Stimulated activated CD4-positive, alpha-beta T cell treated with anti-CD3 and anti-CD28 coated beads, Interleukin-1b, Interleukin-23, amount 100 ng/mL, for 48 hours (primary cell): ENCODE data around the gene SIRT7.
A peak's percentile ranks its signal among the peaks of the same experiment; 100 is the strongest.

Experiments
- DNase-seq: peaks from one replicate; pipeline ENCODE4 v3.0.0-alpha.2; 2020

SIRT7 gene

DNA sequence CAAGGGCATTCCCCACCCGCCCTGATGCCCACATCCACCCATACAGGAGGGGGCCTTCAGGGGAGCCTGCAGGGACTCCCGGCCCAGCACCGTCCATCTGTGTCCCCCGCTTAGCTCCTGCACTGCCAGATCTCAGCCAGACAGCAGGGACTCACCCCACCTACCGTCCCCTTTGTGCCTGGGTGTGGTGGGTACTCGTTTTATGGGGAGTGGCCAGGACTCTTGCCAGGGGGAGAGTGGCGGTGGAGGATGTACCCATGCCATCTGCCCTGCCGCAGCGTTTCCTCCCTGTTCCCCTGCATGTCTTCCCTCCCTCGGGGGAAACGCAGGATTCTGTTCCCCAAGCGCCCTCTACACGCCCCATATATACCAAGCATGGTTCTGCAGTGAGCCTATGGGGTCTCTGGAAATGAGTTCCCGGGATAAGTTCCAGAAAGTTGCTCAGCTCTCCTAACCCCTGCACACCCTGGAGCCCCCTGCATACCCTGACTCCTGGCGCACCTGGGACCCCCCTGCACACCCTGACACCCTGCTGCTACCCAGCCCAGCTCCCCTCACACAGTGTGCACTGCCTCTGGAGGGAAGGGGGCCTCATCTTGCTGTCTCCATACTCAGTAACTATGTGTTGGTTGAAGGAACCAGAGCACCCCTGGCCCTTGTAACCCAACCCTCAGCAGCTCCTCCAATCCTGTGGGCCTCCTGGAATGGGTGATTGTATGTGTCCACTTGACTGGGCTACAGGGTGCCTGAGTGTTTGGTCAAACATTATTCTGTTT, 13.8 kb upstream of the SIRT7 start:
- DNase-seq: no peak

GRCh38 chr17:81931189-81931556, 13.2 kb upstream of the SIRT7 start:
- DNase-seq: no peak

GRCh38 chr17:81930142-81931125, 12.5 kb upstream of the SIRT7 start:
- DNase-seq: no peak

DNA sequence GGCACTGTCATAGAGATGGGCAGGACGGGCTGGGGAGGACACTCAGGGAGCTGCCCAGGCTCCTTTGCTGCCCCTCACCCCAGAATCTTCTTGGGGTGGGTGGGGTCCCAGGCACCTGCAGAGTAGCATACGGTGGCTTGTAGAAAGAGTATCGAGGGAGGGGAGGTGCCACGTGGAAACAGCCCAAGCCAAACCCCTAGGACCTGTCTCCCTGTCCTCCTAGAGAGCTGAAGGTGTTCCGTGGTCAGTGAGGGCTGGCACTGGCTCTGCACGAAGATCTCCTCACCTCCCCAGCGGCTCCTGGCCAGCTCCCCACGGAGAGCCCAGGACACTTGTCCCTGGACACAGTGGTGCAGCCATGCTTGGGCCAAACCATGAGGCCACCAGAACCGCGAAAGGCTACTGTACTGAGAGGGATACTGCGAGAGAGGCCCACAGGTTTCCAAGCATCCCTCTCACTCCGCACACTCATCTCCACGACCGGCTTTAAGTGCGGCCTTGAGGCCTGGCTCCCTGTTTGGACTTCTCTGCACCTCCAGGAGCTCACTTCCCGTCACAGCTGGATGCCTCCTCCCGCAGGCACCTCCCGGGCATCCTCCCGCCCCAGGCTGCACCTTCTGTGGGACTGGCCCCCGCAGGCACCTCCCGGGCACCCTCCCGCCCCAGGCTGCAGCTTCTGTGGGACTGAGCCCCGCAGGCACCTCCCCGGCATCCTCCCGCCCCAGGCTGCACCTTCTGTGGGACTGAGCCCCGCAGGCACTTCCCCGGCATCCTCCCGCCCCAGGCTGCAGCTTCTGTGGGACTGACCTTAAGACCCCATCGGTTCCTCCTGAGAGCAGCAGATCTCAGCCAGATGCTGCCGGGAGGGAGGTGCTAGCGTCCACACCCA, 11.5 kb upstream of the SIRT7 start:
- no peak for DNase-seq

GRCh38 chr17:81928544-81929252, 10.7 kb upstream of the SIRT7 start:
- no peak for DNase-seq

GRCh38 chr17:81927653-81928543, 9.9 kb upstream of the SIRT7 start, which contains the start of gene MAFG:
Gene MAFG, minus strand, starts transcription at chr17:81927735. Its CDS starts 4,550 bp downstream, at chr17:81923185.
- peak; percentile 87 for DNase-seq

- DNase-seq: no peak
Measured at GRCh38 chr17:81927152-81927652, 9.2 kb upstream of the SIRT7 start.

- DNase-seq: peak; percentile 75
Measured at GRCh38 chr17:81926451-81927151, 8.6 kb upstream of the SIRT7 start.

- no peak for DNase-seq
Measured at GRCh38 chr17:81925860-81926450, 8.0 kb upstream of the SIRT7 start.

- DNase-seq: no peak
Measured at GRCh38 chr17:81924557-81925532, 6.9 kb upstream of the SIRT7 start.

DNA sequence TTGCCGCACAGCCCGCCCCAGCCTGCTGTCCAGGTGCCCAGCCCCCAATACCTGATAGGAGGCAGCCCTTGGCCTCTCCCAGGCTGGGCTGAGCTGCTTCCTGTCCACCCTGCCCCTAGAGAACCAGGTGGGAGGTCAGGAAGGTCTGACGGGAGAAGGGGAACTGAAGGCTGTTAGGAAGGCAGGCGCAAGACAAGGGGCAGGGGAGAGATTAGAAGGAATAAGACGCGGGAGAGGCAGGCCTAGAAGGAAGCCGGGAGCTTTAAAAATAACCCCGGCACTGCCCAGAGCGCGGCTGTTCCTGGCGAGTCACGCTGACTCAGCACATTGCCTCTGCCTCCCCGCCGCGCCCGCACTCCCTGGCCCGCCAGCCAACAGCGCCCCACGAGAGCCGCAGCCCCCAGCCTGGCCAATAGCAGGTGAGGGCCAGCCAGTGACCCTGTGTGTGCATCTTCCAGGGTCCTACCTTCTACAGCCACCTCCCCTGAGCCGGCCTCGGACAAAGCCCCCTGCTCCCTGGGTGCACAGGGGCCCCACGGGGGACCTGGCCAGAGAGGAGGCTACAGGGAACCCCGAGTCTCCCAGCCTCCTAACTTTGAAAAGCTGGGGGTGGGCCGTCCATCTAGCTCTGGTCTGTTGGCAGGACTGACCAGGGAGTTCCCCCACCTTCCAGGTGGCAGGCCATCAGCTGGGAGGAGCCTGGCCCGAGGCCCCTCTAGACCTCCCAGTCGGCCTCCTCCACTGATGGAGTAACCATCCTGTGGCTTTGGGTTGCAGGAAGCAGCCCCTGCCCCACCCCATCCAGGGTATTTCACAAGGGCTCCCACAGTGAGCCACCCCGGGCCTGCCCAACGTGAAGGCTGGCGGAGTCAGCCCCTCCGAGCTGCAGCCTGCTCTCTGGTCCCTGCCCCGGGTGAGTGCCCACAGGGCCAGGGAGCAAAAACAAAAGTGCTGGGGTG, 5.6 kb upstream of the SIRT7 start:
- DNase-seq: no peak

- DNase-seq: no peak
Measured at GRCh38 chr17:81922566-81923301, 4.8 kb upstream of the SIRT7 start.

DNA sequence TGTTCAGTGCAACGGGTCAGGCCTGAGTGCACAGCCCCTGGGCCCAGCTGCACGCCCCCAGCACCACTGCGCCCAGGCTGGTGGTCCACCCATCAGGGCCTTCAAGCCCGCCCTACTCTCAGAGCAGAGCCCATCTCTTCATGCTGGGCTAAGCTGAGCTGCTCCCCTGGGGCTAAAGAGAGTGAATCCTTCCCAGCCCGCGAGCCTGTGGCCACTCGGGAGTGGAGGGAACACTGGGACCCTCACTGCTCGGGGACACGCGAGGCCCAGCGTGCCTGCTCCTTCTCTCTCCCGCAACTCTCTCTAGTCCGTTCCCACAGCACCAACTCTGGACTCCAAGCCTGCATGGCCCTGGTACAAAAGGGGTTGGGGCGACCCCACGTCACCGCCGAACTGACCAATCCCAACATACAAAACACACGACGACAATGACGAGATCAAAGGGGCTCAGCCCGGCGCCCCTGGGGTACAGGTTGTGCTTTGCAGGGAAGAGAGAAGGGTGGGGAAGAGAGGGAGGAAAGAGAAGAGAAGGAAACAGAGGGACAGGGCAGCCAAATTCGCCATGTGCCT, 4.1 kb upstream of the SIRT7 start:
- DNase-seq: no peak

DNA sequence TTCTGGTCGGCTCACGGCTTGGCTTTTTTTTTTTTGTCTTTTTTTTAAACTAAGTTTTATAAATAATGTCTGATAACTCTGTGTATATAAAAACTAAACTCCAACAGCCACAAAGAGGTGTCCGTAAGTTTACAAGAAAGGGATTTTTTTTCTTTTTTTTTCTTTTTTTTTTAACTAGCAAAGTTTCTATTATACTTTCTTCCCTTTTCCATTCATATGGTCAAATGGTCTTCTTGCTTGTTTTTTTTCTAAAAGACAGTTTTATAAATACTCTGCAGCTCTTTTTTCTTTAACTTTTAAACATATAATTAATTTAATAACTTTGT, 3.5 kb upstream of the SIRT7 start:
- no peak for DNase-seq

DNA sequence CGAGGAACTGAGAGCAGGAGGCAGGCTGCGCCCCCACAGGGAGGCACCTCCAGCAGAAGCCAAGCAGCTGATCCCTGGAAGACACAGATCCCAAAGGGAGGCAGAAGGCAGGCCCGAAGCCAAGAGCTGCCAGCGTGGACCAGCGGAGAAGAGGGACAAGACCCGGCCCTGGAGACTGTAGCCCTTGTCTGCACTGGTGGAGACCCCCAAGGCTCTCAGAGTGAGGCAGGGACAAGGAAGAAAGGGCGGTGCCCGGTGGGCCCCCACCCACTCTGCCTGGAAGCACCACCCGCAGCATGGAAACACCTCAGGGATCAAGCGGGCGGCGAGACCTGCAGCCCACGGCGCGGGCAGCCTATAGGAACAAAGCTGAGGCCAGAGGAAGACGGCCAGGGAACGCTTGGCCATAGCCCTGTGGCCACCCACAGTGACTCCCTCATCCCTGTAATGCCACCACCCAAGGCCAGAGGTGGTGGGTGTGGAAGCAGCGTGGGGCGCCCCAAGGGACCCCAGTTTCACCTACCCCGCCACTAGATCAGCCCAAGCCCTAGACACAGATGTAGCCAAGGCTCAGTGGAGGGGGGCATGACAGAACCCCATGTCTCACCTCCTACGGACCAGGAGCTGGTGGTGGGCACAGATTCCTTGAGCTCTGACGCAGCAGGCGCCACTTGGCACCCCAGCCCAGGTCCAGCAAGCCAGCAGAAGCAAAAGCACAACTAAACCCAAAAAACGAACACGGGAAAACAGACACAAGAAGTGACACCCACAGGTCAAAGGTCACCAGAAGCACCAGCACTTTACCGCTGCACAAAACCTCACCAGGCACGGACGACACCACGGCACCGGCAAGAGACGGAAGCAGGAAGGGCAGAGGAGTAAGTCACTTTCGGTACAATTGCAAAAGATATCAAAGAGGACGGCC, 2.9 kb upstream of the SIRT7 start:
- no peak for DNase-seq
